Hematopoietic multipotent progenitor cell treated with erythropoietin and hydrocortisone succinate and interleukin-3 and kit ligand, for 15 days (in vitro differentiated cells): ENCODE measurements around the gene ANKRD44.
A peak's percentile ranks its signal among the peaks of the same experiment; 100 is the strongest.

Experiments
- DNase-seq: peaks from one replicate; pipeline ENCODE4 v3.0.0-alpha.2; 2015; ENCODE audit warnings: low spot score

The ANKRD44 gene

DNA sequence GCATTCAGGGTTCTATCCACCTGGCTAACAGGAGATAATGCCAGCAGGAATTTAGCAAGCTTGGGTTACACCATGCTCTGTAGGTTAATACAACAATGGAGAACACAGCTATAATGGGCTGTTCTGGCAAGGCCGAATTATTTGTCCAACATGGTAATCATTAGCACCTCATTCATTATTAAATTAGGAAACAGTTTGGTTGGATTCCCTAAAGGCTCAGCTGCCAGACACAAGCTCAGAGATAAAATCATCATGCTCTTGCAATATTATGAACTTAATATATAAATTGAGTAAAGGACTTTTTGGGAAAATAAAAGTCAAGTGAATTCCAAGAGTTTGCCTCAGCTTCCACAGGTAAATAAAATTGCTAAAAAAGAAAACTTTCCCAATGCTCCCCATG, 166.4 kb downstream of the ANKRD44 start:
- DNase-seq: no peak

DNA sequence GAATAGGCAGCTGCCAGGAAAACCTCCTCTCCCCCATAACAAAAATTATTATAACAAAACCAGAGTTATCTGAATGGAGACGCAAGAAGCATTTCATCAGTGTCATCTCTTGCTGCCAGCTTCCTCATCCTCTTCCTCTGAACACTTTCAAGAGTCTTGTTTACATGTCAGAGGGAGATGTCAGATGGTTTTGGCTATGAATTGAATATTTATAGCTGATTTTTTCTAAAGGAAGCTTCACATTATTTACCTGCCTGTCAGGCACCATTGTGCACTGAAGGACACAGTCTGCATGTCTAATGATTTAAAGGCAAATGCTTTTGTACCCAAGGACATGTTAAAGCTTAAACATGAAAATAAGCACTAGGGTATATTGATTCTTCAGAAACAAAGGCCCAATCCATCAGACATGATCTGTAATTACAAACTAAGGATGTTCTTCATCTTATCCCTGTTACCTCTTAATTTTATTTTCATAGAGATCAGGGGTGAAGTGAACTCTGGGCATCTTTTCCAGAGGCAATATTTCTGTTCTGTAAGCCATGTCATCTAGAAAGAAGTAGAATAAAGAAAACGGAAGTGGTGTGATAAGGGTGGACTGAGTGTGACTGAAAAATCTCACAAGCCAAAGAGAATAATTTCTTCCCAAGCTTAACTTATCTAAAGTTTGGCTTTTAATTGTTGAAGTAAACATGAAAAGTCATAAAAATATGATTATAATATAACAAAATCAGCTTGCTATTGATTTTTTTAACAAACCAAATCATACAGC, 168.7 kb downstream of the ANKRD44 start:
- no peak for DNase-seq

DNA sequence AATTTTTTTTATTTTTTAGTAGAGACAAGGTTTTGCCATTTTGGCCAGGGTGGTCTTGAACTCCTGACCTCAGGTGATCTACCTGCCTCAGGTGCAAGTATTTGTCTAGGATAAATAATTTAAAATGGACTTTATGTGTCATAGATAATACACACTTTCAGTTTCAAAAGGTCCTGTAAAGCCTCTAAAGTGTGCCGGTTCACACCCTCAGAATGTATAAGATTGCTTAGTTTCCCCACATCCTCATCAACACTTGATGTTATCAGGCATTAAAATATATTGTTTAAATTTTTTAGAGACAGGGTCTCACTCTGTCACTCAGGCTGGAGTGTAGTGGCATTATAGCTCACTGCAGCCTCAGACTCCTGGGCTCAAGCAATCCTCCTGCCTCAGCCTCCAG, 170.5 kb downstream of the ANKRD44 start:
- no peak for DNase-seq

DNA sequence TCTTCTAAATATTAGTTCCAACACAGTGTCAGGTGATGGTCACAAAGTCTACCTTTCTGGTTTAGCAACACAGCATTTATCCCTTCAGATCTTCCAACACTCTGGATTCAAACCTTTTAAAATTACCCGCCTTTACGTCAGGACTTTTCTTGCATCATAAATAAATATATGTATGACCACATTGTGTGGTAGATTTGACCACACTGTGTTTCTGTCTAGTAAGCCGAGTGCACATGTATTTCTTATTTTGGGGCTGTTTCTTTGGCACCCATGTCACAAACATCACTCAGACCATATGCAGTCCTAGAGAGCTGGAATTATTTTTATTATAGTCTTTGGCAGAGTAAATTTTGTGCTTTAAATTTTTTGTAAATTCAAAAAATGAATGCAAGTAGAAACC, 172.1 kb downstream of the ANKRD44 start:
- DNase-seq: no peak

DNA sequence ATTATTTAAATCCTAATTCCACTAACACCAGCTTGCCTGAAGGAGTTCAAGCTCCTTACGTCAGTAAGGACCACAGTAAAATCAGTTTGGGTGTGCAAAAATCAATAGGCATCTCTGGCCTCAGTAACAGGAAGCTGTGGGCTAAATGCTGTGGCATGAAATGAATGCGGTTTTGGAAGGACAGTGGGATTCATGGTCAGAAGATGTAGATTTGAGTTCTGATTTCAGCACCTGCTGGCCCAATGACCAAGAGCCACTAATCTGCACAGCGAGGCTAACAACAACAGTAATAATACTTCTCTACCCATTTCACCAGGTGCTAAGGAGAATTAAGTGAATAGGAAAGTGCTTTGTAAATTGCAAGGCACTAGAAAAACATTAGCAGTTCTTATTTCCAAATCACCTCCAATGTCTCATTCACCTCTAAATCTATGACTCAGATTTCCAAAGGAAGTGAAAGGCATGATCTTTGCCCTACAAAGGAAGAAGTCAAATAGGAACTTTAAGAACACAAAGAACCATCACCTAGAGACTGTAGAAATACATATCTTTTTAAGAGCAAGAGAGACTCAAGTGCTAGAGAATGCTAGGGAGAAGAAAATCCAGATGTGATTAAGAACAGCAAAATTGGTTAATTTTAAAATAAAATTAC, 172.6 kb downstream of the ANKRD44 start:
- DNase-seq: no peak

DNA sequence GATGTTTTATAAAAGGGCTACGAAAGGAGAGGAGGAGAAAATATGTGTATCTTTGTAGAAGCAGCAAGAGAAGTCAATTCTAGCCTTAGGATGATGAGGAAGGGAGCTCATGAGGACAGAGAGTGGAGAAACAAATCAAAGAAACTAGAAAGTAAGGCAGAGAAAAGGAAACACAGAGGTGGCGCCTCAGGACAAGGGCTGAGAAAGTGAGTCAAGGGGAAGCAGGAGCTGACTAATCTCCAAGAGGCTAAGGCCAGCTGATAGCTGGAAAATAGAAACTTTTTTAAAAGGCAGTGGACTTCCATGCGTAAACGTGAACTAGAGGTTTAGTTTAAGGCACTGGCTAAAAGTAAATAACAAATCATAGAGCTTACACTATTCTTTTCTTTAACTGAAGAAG, 173.3 kb downstream of the ANKRD44 start:
- DNase-seq: no peak

DNA sequence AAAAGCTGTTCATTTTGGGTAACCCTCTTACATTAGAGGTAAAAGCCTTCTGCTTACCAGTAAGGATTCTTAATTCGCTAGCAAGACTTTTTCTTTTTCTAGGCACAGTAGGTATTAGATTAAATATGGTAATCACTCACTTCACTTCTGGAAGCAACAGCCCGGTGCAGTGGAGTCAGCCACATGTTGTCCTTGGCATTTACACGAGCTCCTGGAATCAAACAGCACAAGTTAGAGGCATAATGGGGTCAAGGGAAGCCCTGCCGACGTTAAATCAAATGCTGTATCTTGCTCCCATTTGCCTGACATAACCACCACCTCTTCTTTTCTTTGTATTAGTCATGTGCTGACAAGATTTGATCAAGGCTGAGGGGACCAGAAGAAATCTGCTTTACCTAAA, 174.1 kb downstream of the ANKRD44 start:
- DNase-seq: no peak

DNA sequence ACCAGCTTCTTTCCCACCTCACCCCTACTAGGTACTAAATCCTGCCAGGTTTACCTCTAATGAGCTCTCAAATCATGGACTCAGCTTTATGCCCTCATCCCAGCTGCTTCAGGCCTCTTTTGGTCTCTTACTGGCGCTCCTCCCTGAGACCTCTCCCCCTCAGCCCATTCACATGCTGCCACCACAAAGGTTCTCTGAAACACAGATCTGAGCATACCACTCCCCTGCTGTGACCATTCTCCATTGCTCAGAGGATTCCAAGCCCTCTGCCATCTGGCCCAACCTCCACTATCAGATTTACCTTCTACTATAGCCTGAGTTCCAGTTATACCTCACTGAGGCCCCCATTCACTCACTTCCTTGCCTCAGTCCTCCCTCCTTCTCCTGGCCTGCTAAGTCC, 174.8 kb downstream of the ANKRD44 start:
- no peak for DNase-seq

DNA sequence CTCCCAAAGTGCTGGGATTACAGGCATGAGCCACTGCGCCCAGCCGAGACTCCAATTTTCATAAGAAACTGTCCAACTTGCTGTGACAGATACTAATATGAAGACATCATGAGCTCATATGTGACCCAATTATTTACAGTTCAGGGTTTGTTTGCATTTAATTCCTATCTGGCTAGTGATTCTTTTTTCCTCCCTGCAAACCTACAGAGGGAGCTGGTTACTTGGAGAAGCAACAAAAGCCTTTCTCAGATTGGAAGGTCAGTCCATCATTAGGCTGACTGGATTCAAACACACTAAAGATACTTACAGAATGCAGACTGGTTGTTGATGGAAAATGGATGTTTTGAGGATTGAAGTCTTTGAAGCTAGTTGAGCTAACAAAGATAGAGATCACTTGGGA, 176.4 kb downstream of the ANKRD44 start:
- DNase-seq: no peak

DNA sequence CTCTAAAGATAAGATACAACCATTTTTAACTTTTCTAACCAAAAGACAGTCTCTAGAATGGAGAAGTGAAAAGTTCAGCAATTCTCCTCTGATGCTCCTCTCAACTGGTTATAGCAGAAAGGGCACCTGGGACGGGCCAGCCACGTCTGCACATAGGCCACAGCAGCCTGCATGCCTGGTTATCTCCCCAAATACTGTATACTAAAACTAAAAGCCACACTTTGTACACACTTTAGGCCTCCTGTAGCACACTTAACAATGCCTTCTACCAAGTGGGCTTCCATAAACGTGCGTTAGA, 179.1 kb downstream of the ANKRD44 start:
- DNase-seq: no peak

DNA sequence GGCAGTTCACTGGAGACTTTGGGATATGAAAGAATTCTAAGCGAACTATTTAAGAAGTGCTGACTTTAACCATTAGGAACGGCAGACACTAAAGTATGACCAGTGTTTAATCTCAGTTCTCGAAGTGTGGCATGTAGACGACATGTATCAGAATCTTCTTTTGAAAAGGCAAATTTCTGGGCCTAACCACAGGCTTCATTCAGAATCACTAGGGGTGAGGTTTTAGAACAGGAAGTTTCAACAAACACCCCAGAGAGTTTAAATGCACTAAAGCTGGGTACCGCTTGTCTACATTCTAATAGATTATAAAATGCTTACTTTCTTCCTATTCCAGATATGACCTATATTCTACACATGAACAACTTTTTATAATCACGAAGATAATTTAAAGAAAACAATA, 180.3 kb downstream of the ANKRD44 start:
- DNase-seq: no peak

DNA sequence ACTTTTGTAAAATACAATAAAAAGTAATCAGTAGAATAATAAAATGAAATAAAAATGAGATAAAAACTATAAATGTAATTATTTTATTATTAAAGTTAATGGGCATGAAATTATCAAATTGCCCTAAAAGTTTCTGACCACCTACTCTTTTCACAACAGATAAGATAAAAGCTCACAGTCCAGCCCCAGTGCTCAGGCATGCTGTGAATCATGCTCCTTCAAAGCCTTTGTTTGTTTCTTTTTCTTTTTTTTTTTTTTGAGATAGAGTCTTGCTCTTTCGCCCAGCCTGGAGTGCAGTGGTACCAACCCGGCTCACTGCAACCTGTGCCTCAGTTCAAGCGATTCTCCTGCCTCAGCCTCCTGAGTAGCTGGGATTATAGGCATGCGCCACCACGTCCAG, 181.7 kb downstream of the ANKRD44 start:
- no peak for DNase-seq

DNA sequence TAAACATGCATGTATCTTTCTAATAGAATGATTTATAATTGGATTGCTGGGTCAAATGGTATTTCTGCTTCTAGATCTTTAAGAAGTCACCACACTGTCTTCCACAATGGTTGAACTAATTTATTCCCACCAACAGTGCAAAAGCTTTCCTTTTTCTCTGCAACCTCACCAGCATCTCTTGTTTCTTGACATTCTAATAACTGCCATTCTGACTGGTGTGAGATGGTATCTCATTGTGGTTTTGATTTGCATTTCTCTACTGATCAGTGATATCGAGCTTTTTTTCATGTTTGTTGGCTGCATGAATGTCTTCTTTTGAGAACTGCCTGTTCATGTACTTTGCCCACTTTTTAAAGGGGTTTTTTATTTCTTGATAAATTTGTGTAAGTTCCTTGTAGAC, 182.5 kb downstream of the ANKRD44 start:
- DNase-seq: no peak

DNA sequence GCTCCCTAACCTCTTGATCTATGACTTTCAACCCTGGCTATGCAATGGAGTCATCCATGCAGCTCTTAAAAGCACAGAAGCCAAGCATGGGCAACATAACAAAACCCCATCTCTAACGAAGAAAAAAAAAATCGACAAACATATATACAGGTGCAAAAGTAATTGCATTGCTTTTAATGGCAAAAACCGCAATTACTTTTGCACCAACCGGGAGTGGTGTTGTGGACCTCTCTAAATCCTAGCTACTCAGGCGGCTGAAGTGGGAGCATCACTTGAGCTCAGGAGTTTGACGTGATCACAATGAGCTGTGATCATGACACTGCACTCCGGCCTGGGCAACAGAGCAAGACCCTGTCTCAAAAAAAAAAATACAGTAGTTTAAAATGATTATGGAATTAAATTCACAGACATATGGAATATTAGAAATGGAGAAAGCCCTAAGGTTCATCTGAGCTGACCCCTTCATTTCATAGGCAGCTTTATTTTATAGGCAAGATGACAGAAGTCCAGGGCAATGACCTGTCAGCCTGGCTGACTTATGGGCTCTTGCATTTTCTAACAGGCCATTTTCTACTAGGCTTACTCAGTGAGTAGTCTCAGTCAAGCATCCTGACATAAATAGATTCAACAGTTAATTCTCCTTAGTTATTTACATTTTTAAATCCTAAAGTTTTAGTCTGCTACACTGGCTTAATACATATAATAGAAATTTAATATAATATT, 183.8 kb downstream of the ANKRD44 start:
- no peak for DNase-seq

DNA sequence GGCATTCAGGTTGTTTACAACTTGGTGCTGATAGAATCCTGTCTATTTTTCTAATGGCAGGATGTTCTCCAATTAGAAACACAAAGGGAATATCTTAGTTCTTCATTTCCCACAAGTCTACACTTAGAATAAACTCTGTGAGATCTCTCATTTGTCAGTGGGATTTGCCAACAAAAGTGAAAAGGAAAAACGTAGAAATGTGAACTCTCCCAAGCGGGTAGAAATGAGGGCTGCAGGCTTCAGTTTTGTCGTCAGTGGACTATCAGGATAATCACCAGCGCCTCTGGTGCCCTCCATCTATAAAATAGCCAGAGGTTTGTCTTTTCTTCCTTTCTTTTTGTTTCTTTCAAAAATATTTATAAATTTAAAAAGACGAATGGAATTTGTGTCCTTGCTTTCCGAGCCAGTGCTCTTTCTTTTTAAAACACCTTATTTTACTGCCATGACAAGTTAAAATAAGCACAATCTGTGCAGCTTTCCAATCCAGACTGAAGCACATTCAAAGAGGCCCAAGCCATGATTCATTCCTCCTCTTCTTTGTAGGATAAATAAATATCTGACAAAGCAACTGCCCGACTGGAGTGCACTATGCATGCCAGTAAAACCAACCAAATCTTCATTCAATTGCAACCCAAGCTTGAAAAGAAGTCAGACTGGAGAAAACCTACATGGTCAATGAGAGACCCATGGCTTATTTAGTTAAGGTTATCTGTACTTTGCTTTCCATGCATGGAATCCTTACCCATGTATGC, 185.8 kb downstream of the ANKRD44 start:
- no peak for DNase-seq

DNA sequence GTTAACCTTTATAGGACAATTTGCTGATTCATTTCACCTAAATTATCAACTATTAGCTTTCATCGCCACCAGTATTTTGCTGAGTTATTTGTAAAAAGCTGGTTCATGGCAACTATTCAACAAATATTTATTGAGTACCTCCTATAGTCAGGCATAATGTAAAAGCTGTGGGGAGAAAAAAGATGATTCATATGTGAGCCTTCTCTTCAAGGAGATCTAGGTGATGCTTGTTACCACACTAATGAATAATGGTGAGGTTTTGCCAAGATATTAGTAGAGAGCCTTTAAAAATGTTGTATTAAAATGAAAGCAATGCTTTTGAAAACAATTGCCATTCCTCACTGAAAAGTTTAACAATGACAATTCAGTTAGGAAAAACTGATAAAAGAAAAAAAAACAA, 187.8 kb downstream of the ANKRD44 start:
- DNase-seq: no peak

DNA sequence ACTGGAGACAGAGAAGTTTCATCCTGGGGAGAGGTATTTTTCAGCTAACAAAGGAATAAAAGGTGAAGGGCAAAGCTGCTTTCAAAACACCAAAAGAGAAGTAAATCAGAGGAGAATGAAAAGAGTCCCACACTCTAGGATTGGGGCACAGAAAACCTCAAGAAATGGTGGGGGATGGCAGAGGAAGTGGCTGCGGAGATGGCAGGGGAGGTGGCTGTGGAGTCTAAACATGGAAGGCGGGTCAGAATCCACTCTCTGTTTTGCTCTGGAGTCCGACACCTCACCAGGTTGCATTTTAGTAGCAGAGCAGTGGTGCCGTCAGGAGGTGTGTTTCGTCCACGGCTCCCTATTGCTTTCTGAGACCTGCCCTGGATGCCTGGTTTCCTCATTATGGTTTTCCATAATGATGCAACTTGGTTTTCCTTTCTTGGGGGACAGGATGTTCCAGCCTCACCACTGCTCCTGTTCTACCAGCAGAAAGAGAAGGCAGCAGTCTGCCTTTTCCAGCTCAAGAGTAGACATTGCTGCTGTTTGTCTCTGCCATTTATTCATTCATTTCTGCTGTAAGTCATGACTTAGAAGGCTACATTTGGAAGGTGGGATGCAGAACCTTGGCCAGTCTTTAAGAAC, 188.7 kb downstream of the ANKRD44 start:
- no peak for DNase-seq

DNA sequence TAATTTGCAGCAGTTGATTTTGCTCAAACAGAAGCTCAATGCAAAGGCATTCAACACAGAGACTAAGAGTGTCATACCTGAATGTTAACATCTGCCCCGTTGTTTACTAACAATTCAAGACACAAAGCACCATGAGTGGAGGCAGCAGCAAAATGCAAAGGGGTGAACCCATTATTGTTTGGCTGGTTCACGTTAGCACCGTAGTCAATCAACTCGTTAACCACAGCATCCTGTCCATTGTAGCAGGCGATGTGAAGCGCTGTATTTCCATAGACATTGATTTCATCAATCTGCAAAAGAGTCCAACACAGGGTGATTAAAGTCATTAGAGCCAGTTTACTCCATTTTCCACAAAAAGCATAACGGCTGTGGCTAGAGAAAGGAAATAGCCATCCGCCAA, 189.3 kb downstream of the ANKRD44 start:
- DNase-seq: no peak

DNA sequence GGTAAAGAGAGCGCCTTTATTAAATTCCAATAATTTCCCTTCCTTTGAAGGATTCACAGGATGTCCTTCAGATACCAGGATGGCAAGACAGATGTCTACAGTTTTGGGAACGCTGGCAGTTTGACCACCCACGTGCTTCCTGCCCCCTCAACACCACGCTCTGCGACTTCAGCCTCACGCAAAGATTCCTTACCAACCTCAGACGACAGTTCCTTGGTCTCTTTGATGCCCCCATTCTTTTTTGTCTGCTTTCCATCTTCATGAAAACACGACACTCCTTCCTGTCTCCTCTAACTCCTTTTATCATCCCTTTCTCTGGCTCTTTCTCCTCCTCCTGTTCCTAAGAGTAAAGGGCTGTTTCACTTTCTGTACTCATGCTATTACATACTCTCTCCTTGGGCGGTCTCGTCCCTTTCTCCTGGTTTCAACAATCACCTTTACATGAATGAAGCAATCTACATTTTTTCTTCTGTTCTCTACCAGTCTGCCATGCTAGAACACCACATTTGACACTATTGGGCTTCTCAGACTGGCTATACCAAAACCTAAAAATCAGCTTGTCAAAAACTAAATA, 194.2 kb downstream of the ANKRD44 start:
- no peak for DNase-seq

DNA sequence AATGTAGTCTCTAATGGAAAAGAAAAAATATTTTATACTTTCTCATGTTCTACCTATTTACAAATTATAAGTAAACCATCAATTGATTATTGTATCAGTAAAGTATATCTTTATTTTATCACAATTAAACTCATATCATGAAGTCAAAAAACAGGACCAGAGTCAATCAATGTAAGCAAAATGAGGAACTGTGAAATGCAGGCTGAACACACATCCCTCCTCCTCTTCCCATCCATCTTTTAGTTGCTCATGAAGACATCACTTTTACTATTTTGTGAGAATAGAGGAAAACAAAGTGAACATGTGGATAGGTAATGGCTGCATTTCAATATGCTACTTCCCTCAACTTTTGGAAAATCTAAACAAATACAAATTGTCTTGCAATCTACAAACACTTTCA, 195.3 kb downstream of the ANKRD44 start:
- no peak for DNase-seq

DNA sequence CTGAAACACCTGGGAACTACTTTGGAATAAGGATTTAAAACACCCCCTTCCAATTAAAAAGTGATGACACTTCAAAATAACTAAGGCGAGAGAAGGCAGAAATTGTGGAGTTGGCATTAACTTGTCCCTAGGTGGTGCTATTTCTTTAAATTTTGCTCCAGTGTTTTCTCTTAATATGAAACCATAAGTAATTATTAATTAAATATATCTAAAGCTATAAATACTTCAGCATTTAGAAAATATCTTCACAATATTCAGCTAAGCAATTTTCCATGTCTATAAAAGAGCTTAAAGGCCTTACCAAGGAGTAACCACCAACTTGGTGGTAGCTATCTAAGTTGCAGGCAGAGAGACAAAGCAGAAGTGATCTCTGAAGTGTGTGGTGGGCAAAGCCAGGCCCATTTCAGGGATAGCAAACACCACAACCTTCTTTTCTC, 197.3 kb downstream of the ANKRD44 start:
- DNase-seq: peak; percentile 6

DNA sequence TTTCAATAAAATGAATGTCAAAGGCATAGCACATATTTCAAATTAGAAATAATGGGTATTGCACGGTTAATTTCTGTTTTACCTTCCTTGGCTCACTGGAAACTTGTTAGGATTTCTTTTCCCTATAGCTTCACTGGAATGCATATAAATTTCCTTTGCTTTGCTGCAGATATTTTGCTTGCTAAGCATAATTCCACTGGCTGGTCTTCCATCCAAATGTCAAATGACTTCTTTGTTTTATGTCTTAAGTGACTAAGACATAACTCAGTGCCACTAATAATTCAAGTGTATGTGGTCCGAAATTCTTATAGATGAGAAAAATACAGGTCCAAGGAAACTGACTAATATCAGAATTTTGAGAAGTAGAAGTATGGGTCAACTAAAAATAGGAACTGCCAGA, 201.3 kb downstream of the ANKRD44 start:
- DNase-seq: no peak
